Transverse colon (tissue), 3 donors: Measurements from ENCODE around the gene EXT2.

Source experiments
- CTCF ChIP-seq, 5 experiments: fragments of 200-600 bp in 3 of 5; fragments of 450-650 bp in 2 of 5; sonication (generic) in 3 of 5; IDR thresholded peaks; 1 replicate in 2 of 5; 2 replicates in 3 of 5; pipeline ENCODE4 v1.5.1; 2016 to 2017; ENCODE audit warnings: antibody characterized with exemption in 5 of 5, inconsistent platforms in 3 of 5, mild to moderate bottlenecking in 2 of 5, moderate library complexity in 1 of 5
- EP300 ChIP-seq: sonication (generic); formaldehyde crosslinking; IDR thresholded peaks from one replicate; pipeline ENCODE4 v1.6.1; 2017; ENCODE audit warnings: antibody characterized with exemption, low read depth
- POLR2A ChIP-seq: fragments of 450-650 bp; IDR thresholded peaks from one replicate; pipeline ENCODE4 v1.6.1; 2016; ENCODE audit warnings: antibody characterized with exemption, mild to moderate bottlenecking, moderate library complexity

- TF ChIP-seq POLR2A = no peak
- TF ChIP-seq CTCF (IDR thresholded peaks at IDR 0.05) = no peak
- no peak for TF ChIP-seq EP300
These were observed 148.3 kb downstream of the EXT2 start for GRCh38 chr11:44243595-44244343.
